ENCODE measurements around the gene KCNK17.

Gene KCNK17

DNA sequence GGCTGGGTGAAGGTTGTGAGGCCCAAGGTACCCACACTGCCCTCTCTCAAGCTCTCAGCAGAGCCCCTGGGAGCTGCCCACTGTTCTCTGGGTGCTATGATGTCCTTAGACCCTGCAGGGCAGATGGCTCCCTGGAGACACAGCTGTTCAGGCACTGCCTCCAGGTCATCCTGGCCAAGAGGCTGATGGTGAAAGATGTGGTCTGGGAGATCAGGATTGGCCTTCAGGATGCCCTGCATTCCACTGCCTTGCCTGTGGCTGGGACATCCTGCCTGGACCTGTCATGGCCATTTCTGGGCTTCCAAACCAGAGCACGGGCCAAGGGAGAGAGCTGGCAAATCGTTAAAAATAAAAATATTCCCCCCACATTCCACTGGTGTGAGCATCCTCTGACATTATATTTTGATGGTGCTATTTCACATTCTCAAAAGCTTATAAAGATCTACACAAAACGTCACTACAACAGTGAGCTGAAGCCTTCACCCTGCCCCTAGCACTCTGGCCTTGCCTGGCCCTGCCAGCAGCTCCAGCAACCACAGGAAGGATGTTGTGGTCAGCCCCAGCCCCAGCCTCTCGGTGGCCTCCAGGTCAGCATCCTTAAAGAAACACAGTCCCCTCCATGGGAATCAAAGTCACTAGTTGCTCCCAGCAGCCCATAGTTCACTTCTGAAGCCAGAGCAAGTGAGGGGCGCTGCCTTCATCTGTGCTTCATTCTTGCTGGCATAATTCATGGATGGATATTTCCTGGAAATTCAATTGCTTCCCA, 21.7 kb upstream of the KCNK17 start:
- DNase-seq: peak; percentile 26 to 32 (median 30)

- no peak for DNase-seq
These were observed 19.6 kb upstream of the KCNK17 start for GRCh38 chr6:39333644-39334438.

DNA sequence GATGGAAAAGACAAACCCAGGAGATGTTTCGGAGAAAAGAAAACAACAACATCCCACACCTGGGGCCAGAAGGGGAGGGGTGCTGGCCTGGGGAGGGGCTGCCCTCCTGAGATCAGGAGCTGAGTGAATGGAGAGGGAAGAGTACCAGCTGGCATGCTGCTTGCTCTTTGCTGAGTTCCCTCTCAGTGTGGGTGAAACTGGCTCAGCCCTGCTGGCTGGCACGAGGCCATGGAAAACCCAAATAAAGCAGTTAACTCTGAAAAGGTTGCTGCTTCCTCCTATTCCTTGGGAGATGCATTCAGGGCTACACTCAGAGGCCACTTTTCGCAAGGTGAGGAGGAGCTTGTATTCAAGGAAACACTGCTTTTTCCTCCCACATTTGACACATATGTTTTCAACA, 16.3 kb upstream of the KCNK17 start:
- peak; percentile 52 to 60 (median 58) for DNase-seq

GRCh38 chr6:39330057-39330456, 15.8 kb upstream of the KCNK17 start:
- DNase-seq: peak; percentile 84 to 85 (median 85)

DNA sequence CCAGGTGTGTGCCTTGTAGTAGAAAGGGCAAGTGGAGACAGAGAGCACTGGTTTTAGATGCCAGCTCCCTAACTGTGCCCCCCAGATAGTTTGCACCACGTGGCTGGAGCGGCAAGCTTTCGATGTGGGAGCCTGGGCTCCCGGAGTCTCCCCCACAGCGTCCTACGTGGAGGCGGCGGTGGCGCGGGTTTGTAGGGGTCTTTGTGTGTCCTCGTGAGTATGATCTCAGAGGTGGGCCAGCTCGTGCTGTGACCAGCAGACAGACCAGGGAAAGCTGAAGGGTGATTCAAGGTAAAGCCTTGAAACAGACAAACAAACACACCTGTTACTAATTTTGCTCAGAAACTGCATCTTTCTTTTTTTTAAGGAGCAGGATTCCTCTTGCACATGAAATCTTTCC, 13.8 kb upstream of the KCNK17 start:
- no peak for DNase-seq

DNA sequence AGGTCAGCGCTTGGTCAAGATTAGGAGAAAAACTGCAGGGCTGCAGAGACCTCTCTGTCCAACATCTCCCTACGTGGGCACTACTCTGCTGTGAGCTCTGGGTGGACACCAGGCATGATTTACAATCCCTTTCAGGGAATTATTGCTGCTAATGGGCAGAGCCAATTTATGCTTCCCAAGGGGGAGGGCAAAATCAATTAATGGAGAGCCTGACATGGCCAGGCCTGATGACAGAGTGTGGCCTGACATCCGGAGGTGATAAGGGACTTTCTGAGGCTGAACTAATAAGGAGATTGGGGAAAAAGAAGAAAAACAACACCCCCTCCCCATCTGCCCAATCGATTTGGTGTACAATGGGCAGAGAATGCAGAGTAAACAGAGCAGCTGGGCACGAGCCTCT, 13.3 kb upstream of the KCNK17 start:
- no peak for DNase-seq

DNA sequence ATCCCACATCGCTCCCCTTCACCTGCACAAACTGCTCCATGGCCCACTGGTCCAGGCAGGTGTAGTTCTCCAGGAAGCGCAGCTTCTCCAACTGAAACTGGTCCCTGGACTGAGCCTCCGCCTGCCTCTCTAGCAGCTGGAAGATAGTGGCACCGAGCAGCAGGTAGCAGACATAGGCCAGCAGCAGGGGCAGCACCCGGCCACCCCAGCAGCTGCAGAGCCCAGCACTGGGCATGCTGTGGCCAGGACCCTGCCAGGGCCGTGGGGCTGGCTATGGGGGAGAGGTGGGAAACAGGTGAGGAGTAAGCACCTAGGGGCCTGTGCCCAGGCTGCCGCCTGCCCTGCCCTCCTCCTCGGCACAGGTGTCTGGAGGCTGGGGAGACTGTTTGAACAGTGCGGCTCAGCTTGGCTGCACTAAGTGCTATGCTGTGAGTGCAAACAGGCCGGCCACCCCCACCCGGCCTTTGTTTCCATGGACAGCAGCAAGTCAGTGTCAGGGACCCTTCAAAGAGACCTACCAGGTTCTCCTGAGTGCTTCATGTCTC, 8.2 kb upstream of the KCNK17 start, which contains the start of gene KCNK16:
Gene KCNK16 (minus strand): TSS at position 397 of the 545 bp plus-strand sequence. CDS start 162 bp downstream, at position 235.
- no peak for DNase-seq

DNA sequence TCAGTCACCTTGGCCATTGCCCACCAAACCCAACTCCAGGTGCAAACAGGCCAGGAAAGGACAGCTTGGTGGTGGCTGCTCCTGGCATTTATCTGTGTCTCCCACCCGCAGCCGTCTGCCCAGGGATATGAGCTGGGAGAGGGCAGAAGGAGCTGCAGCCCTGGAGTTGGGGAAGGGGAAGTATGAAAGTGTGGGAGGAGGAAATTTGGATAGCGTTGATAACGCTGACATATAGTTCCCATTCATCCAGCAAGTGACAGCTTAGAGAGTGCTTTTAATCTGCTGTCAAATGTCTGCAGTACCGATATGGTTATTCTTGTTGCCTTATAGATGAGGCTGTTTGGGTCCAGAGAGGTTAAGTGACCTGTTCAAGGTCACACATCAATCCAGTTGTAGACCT, 7.5 kb upstream of the KCNK17 start:
- DNase-seq: peak in 2 of 3 donors; percentile 20 to 24

GRCh38 chr6:39320363-39320984, 6.3 kb upstream of the KCNK17 start:
- DNase-seq: no peak

GRCh38 chr6:39319621-39320362, 5.6 kb upstream of the KCNK17 start:
- DNase-seq: no peak

DNA sequence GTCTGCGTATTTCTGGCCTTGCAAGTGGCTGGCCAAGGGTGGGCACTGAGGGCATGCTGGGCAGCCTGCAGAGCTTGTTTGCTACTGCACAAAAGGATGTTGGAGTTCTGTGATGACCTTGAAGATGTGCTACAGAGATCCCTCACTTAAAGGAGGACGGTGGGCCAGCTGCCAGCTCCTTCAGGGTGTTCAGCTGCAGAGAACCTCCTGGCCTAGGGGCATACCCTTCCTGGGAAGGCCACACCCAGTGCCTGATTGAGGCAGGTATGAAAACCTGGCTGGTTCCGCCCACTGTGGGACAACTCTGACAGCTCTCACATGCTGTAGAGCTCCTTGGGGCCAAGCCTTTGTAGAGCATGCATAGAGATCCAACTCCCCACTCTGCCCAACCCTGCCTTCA, 3.0 kb upstream of the KCNK17 start:
- DNase-seq: no peak

- DNase-seq: no peak
These were observed 520 bp downstream of the KCNK17 start for GRCh38 chr6:39313526-39314272.

- no peak for DNase-seq
These were observed 1.2 kb downstream of the KCNK17 start for GRCh38 chr6:39312912-39313525.

- no peak for DNase-seq
These were observed 3.7 kb downstream of the KCNK17 start for GRCh38 chr6:39310542-39310941.

GRCh38 chr6:39309942-39310531, 4.2 kb downstream of the KCNK17 start:
- DNase-seq: peak; percentile 77 to 84 (median 80)

- no peak for DNase-seq
These were observed 6.8 kb downstream of the KCNK17 start for GRCh38 chr6:39307462-39307861.

- DNase-seq: no peak
These were observed 9.3 kb downstream of the KCNK17 start for GRCh38 chr6:39304951-39305350.

GRCh38 chr6:39303425-39304153, 10.6 kb downstream of the KCNK17 start:
- DNase-seq: no peak

GRCh38 chr6:39302669-39303424, 11.4 kb downstream of the KCNK17 start:
- DNase-seq: peak; percentile 87 to 92 (median 92)

All from suppressor macrophage treated with lipopolysaccharide for 1 hour (primary cell).